GM18858 (cell line): ENCODE measurements around the gene C11orf54.
A peak's percentile ranks its signal among the peaks of the same experiment; 100 is the strongest.
"Not testable (repeated sequence)": the region's sequence is repeated elsewhere in the genome, so short reads cannot be mapped to it uniquely, and the experiment has no call there.

Experiments
- ATAC-seq: cut with Tn5 transposase; IDR thresholded peaks from one replicate; pipeline ENCODE4 v1.9.1; 2021; ENCODE audit not compliant: unreplicated experiment

The C11orf54 gene

DNA sequence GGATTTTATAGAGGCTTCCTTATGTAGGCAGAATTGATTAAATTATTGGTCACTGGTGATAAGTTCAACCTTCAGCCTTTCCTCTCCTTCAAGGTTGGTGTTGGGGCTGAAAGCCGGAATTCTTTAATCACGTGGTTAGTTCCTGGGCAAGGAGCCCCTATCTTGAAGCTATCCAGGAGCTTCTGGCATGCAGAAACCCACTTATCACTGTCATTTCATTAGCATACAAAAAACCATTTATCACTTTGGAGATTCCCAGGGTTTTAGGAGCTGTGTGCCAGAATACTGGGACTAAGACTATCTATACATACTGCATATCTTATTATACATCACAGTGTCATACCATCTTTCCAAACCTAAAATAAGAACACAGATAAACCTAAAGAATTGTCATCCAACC lies 24.1 kb downstream of the C11orf54 start:
- ATAC-seq: no peak

DNA sequence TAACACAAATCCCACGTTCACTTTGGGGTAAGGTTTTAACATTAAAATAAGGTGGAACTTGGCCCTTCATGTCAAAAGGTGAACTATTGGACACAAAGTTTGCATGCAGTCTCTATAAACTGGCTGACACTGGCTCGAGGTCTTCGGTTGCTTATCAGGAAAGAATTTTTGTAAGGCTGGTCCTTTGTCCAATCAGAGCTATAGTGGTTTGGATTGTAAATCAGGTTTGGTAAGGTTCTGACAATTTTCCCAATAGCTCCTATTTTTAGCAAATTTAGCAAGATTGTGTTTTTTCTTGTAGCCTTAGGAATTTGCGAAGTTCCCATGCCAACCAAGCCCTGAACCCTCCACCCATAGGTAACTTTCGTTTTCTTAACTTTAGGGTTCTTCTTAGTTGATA lies 25.0 kb downstream of the C11orf54 start:
- ATAC-seq: no peak

DNA sequence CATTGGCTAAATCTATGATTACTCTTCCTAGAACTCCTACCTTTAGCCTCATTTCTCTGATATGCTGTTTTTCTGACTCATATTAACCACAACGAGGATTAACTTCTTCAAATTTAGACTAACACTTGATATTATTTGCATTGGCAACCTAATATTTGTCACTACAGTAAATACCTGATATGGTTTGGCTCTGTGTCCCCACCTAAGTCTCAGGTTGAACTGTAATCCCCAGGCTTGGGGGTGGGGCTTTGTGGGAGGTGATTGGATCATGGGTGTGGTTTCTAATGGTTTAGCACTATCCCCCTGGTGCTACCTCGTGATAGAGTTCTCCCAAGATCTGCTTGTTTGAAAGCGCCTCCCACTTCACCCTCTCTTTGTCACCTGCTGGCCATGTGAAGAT lies 25.5 kb downstream of the C11orf54 start:
- no peak for ATAC-seq

DNA sequence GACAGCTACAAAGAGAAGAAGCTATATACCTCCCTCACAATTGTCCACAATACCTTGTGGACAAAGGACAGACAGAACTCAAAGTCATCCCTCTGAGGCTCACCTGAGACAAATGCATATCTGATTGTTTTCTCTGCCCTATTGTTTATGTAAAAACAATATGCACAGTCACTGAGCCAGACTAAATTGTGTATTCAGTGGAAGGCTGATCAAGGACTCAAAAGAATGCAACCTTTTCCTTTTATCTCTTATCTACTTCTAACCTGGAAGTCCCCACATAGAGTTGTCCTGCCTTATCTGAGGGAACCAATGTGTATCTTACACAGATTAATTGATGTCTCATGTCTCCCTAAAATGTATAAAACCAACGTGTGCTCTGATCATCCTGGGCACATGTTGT lies 28.7 kb downstream of the C11orf54 start:
- no peak for ATAC-seq

DNA sequence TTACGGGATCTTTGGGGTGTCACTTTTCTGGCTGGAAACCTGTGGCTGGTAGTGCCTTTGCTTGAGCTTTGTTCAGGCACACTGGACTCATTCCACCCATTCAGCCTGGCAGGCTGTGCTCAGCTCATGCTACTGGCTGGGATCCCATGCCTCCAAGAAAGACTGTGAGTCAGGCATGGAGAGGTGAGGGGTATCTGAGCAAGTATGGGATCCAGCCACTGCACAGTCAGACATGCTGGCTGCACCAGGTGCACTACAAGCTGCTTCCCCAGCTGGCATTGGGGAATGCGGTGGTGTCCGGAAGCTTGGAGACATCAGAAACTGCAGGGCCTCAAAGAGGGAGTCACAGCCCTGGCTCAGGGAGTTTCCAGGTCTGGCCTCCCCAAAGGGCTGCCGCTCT lies 30.7 kb downstream of the C11orf54 start:
- no peak for ATAC-seq

DNA sequence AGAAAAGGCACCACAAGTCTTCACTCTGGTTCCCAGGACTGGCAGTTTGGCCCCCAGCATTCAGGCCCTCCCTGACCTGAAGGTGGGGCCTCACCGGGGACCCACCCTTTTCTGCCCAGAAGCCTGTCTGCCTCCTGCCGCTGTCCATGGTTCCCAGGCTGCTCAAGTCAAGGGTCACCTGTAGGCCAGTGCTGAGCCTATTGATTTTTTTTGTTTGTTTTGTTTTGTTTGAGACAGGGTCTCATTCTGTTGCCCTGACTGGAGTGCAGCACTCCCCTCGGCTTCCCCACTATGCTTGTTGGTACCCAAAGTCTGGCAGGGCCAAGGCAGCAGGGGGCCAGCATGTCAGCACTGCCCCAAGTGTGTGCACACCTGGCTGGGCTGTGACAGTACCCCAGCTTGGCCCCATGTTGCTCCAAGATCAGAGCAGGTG lies 31.6 kb downstream of the C11orf54 start:
- ATAC-seq: no peak

DNA sequence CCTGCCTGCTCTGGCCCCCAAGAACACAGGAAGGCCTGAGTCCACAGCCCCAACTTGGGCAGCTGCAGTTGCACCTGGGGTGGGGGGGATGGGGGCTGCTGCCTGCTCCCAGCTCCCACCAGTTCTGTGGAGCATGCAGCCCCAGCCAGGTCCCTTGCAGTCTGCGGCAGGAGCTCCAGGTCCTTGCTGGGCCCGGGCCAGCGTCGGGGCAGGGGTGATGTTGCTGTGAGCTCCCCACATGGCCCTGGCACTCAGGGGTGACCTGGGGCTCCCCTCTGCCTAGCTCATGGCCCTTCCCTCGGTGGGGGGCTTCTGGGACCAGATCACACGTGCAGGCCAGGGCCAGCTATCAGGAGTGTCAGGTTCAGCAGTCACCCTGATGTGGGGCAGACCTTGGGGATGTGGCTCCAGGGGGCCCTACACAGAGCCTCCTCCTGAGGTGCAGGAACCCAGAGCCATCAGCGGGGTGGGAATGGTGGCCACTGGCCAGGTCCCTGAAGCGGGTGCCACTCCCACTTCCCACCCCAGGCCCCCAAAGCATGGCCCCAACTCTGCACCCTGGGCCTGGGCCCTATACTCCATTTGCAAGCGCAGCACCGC lies 32.2 kb downstream of the C11orf54 start:
- ATAC-seq: no peak

DNA sequence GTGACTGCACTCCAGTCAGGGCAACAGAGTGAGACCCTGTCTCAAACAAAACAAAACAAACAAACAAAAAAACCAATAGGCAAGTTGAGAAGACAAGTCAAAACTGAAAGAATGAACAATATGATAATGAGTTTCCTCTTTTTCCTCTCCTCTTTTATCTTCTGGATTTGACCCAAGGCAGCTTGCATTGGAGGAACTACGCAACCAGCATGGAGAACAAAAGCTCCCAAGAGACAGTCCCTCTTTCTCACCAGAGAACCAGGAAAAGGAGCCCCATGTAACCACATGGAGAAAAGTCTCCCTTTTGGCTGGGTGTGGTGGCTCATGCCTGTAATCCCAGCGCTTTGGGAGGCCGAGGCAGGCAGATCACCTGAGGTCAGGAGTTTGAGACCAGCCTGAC lies 33.1 kb downstream of the C11orf54 start:
- ATAC-seq: not testable (repeated sequence)

DNA sequence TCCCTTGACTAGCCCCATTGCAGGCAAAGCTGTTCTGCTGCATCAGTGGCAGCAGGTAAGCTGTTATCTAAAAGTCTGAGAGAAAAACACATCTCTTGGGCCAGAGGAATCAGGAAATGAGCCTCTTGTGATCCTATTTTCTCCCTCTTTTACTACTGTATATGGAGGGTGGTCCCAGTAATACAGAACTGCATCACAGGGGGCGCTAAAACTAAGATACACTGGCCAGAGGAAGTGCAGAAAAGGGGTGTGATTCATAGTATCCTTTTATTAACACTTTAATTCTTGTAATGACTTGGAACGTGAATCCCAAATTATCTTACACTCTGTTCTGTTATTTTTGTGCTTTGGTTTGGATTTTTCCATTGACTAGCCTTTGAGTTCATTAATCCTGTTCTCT lies 33.8 kb downstream of the C11orf54 start:
- ATAC-seq: no peak

DNA sequence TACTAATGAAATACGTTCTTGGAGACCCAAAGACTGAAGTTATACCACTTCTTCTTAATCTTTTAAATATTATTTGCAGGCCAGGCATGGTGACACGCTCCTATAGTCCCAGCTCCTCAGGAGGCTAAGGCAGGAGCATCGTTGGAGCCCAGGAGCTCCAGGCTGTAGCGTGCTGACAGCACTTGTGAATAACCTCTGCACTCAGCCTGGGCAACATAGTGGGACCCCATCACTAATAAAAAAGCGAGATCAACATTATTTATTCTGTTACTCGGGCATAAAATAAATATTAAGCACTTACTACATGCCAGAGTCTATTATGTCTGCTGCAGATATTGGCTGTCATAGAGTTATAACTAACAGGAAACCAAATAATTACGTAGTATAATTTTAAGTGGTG lies 41.9 kb downstream of the C11orf54 start:
- no peak for ATAC-seq

DNA sequence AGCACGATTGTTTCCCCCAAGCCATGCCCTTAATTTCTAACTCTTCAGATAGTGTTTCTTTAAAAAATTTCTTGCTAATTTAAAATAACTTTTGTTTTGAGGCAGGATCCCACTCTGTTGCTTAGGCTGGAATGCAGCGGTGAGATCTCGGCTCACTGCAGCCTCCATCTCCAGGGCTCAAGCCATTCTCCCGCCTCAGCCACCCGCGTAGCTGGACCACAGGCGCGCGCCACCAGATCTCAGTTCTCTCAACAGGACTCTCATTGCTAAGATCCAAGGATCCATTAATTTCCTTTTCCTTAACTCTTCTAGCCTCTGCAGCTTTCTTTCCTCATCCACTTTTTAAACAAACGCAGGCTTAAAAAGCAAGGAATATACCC lies 42.3 kb downstream of the C11orf54 start:
- peak; percentile 26 for ATAC-seq

DNA sequence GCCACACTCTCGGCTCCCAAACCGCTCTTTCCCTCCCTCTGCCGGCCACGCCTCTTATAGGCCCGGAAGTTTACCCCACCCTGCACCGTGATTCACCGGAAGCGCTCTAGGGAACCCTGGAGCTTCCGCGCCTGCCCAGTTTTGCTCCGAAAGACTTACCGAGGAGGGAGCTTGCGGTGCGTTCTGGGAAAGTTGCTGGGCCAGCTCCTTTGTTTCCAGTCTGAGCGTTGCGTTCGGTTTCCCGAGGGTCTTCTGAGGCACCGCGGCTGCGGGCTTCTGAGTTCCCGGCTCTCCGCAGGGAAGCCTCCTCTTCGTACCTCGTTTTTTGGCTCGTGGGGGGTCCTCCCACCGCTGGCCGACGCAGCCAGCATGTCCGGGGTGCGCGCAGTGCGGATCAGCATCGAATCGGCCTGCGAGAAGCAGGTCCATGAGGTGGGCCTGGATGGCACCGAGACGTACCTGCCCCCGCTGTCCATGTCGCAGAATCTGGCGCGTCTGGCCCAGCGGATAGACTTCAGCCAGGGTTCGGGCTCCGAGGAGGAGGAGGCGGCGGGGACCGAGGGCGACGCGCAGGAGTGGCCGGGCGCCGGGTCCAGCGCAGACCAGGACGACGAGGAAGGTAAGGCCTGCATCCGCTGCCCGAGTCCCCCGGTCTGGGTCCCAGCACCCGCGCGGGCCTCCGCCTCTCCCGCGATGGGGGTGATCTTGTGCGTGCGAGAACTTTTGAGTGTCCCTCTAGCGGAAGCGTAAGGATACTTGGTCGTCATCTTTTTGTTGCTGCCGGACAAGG lies 42.9 kb downstream of the C11orf54 start, which contains the start of gene MED17:
Gene MED17 (plus strand): TSS at position 138 of the 790 bp plus-strand sequence. CDS start 232 bp downstream, at position 370.
- peak; percentile 93 for ATAC-seq

DNA sequence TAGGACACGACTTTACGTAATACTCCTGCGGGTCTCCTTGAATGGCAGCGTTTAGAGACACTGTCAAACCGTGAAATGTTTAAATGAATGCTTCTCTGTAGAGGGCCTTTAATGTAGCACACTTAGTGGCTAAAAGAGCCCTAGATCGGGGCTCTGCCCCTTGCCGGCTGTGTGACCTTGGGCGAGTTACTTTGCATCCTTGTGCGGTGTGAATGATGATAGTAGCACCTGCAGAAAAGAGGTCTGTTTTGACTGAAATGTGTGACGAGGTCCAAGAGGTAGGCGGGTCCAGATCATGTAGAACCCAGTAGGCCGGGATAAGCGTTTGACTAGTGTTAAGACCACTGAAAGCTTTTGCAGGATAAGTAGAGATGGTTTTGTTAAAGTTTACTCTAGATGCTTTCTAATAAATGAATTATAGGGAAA lies 43.5 kb downstream of the C11orf54 start:
- ATAC-seq: peak; percentile 36

DNA sequence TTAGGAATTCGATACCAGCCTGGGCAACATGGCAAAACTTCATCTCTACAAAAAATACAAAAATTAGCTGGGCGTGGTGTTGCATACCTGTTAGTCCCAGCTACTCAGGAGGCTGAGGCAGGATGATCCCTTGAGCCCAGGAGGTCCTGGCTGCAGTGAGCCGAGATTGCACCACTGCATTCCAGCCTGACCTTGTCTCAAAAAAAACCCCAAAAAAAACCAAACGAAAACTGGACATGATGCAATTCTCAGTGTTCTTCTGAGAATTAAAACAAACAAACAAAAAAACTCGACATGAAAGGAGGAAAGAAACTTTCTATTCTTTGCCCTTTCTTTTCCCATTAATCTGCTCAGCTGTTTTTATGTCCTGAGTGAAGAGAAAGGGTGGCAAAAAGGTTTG lies 50.0 kb downstream of the C11orf54 start:
- no peak for ATAC-seq

DNA sequence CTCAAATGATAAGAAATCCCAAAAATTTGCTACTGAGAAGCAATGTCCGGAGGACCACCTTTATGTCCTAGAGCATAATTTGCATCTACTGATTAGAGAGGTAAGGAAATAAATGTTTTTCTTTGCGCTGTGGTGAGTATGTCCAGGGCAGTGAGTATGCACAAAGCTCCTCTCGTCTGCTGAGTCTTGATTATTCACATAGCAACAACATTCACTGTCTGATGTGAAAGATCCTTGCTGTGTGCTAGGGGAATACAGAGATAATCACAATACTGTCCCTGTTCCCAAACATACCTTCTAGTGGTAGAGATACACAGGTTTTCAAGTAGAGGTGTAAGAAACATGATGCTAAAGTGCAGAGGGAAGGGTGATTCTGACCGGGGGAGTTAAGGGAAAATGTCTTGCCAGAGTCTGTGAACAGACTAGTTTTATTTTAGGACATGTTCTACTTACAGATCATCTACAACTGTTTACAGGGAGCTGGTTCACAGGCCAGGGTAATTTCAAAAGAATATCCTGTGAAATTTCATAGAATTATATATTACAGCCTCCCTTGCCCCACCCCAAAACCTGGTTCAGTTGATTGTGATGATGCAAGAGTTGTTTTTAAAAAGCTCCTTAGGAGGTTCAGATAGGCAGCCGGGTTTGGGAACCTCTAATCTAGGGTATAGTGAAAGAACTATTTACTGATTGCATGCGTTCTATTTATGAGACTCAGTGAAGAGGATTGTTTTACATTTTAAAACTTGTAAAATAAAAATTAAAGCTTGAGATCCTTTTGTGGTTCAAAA lies 55.2 kb downstream of the C11orf54 start:
- no peak for ATAC-seq

DNA sequence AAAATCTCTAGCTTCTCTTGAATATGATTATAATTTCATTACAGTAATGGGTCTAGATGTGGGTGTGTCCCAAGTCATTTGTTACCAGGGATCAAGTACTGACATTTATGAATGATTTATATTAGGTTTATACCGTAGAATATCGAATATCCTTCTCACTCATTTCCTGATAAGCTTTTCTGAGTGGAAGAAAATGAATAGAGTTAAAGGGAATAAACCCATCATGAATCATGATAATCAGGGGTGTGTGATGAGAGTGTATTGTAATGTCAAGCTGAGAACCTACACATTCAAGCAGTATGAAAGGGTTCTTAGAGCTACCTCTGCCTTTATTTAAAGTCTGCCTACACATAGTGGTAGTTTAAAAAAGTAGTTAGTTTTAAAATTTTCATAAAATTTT lies 59.9 kb downstream of the C11orf54 start:
- no peak for ATAC-seq

DNA sequence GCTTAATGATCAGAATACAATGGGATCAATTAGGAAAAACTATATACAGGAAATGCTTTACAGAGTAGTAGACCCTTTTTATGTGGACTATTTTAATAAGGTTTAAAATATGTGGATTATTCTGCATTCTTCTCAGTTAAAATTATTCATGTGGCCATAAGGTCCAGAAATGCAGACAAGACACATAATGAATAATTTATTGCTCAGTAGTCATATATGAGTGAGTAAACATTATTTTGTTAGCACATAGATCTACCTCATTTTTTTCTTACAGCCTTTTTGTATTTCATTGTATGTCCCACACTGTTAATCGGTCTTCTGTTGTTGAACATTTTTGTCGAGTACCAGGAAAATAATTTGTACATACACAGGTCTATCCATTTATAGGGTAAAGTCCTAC lies 63.4 kb downstream of the C11orf54 start:
- no peak for ATAC-seq

DNA sequence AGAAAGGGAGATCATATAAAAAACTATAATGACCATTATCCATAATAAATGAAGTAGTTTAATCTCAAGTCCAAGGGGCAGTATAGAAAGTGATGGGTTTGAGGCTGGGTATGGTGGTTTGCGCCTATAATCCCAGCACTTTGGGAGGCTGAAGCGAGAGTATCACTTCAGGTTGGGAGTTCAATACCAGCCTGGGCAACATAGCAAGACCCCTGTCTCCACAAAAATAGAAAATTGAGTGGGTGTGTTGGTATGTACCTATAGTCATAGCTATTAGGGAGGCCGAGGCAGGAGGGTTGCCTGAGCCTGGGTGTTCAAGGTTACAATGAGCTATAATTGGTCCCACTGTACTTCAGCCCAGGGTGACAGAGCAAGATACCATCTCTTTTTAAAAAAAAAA lies 66.5 kb downstream of the C11orf54 start:
- no peak for ATAC-seq

DNA sequence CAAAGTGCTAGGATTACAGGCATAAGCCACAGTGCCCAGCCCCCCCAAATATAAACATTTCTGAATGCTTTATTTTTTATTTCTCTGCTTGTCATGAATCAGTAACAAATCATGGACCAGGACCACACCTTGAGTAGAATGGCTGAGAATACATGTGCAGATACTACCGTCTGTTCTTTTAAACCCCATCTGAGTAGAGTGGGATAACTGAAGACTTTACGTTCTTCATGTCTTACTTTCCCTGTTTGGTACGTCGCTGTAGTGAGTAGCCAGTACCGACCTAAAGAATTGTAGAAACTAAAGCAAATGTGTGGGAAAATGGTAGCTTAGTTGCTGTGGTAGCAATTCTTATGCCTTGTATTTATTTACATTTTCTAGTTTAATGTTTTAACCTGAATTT lies 72.5 kb downstream of the C11orf54 start:
- ATAC-seq: no peak
